ENCODE measurements around the gene ZNF654. TPM values are rescaled to one million over a fixed set of nuclear protein-coding genes. Genes with fewer than 3 reads are reported as not detected.

ZNF654 gene
- total RNA-seq, 4 donors from 2014 or later, result 17.5 to 28.6 (median 24.5) TPM

- TF ChIP-seq CTCF (IDR thresholded peaks at IDR 0.05; ENCODE audit: low read depth), result no peak
Measured at GRCh38 chr3:88180398-88180999, 121.4 kb downstream of the ZNF654 start.

- no peak for TF ChIP-seq CTCF (IDR thresholded peaks at IDR 0.05; ENCODE audit: low read depth)
Measured at GRCh38 chr3:88188436-88188835, 129.4 kb downstream of the ZNF654 start.

GRCh38 chr3:88189361-88189810, 130.3 kb downstream of the ZNF654 start:
- no peak for TF ChIP-seq CTCF (IDR thresholded peaks at IDR 0.05; ENCODE audit: low read depth)

GRCh38 chr3:88191872-88192409, 132.9 kb downstream of the ZNF654 start:
- TF ChIP-seq CTCF (IDR thresholded peaks at IDR 0.05; ENCODE audit: low read depth), result no peak

GRCh38 chr3:88192631-88193030, 133.6 kb downstream of the ZNF654 start:
- TF ChIP-seq CTCF (IDR thresholded peaks at IDR 0.05; ENCODE audit: low read depth), result no peak

Other genes with a start within 250 kb of the ZNF654 start
- 100 to 1,000 TPM in 1 of 4 donors, 10 to 100 TPM in 3; 70.2 to 106 (median 92.0) TPM for gene CGGBP1, start 250 bp upstream of the ZNF654 start, total RNA-seq
- gene C3orf38, start 90.7 kb downstream of the ZNF654 start, total RNA-seq, result 10 to 100 TPM; 15.4 to 33.1 (median 24.7) TPM